RWPE2 (cell line): ENCODE results near the gene FOXP2.

Experiments
- ATAC-seq: fragments of 200-7000 bp; cut with Tn5 transposase; 3 replicates; pipeline ENCODE4 v1.9.1; 2021; ENCODE audit warnings: low read depth
- DNase-seq: peaks from one replicate; pipeline ENCODE4 v3.0.0-alpha.2; 2020; ENCODE audit warnings: low spot score
- H3K27ac ChIP-seq: fragments of 450-650 bp; 2 replicates; pipeline ENCODE4 v1.5.1; 2017; ENCODE audit warnings: mild to moderate bottlenecking; ENCODE audit not compliant: poor library complexity, severe bottlenecking
- H3K27me3 ChIP-seq: fragments of 250-450 bp; sonication (Bioruptor Pico); 2 replicates; pipeline ENCODE4 v1.5.1; 2021; ENCODE audit warnings: mild to moderate bottlenecking, moderate library complexity; ENCODE audit not compliant: insufficient read depth, poor library complexity, severe bottlenecking
- H3K36me3 ChIP-seq: fragments of 250-450 bp; sonication (Bioruptor Pico); 2 replicates; pipeline ENCODE4 v1.5.1; 2020; ENCODE audit warnings: low read depth, mild to moderate bottlenecking, moderate library complexity
- H3K4me1 ChIP-seq: fragments of 250-450 bp; sonication (Bioruptor Pico); 2 replicates; pipeline ENCODE4 v1.5.1; 2021; ENCODE audit warnings: mild to moderate bottlenecking, moderate library complexity; ENCODE audit not compliant: insufficient read depth, poor library complexity, severe bottlenecking
- H3K4me3 ChIP-seq: fragments of 250-450 bp; sonication (Bioruptor Pico); 2 replicates; pipeline ENCODE4 v1.5.1; 2021; ENCODE audit warnings: mild to moderate bottlenecking, moderate library complexity; ENCODE audit not compliant: severe bottlenecking
- H3K9me3 ChIP-seq: fragments of 250-450 bp; sonication (Bioruptor Pico); 2 replicates; pipeline ENCODE4 v1.5.1; 2021; ENCODE audit warnings: mild to moderate bottlenecking, moderate library complexity; ENCODE audit not compliant: severe bottlenecking
- CTCF ChIP-seq: fragments of 450-650 bp; IDR thresholded peaks from one replicate; pipeline ENCODE4 v1.5.1; 2017; ENCODE audit warnings: mild to moderate bottlenecking, moderate library complexity; ENCODE audit not compliant: poor library complexity, severe bottlenecking

Gene FOXP2

GRCh38 chr7:114472896-114473512 lies 58.4 kb downstream of the FOXP2 start:
- Histone ChIP-seq H3K27ac (no peak overlapping the region), H3K36me3 (no peaks in the 10 kb centered on the region), H3K27me3 (no peaks in the 10 kb centered on the region), H3K4me1 (no peaks in the 10 kb centered on the region), H3K4me3 (no peak overlapping the region), H3K9me3 (no peaks in the 10 kb centered on the region)
- no peak for ATAC-seq
- DNase-seq: no peak
- no peak for TF ChIP-seq CTCF

- no peaks in the 10 kb centered on the region for H3K36me3 ChIP-seq
- H3K4me3 ChIP-seq: no peak overlapping the region
- no peaks in the 10 kb centered on the region for H3K9me3 ChIP-seq
- ATAC-seq (no peak), DNase-seq (no peak)
- no peak for TF ChIP-seq CTCF
- H3K27ac ChIP-seq: no peak overlapping the region
- H3K27me3 ChIP-seq: no peaks in the 10 kb centered on the region
- no peaks in the 10 kb centered on the region for H3K4me1 ChIP-seq
Observed at GRCh38 chr7:114478384-114478783, 63.8 kb downstream of the FOXP2 start.

GRCh38 chr7:114481999-114482398 lies 67.4 kb downstream of the FOXP2 start:
- no peak for TF ChIP-seq CTCF
- H3K4me1 ChIP-seq: no peaks in the 10 kb centered on the region

GRCh38 chr7:114484226-114484625 lies 69.6 kb downstream of the FOXP2 start:
- ATAC-seq (no peak), DNase-seq (no peak)
- Histone ChIP-seq H3K27me3 (no peaks in the 10 kb centered on the region), H3K9me3 (peaks cover 2% of the 10 kb centered on the region), H3K4me3 (no peak overlapping the region), H3K27ac (no peak overlapping the region), H3K36me3 (no peaks in the 10 kb centered on the region), H3K4me1 (no peaks in the 10 kb centered on the region)
- TF ChIP-seq CTCF: no peak

More at GRCh38 chr7:114481999-114482398, 67.4 kb downstream of the FOXP2 start:
- ATAC-seq (0 out of 3 replicates have a peak, but pooled peaks have one; percentile 27), DNase-seq (no peak)
- H3K36me3 ChIP-seq: no peaks in the 10 kb centered on the region
- peaks cover 2% of the 10 kb centered on the region for H3K9me3 ChIP-seq
- H3K27me3 ChIP-seq: no peaks in the 10 kb centered on the region
- H3K27ac ChIP-seq: no peak overlapping the region
- H3K4me3 ChIP-seq: no peak overlapping the region

- DNase-seq: no peak
- TF ChIP-seq CTCF: no peak
- Histone ChIP-seq H3K27me3 (no peaks in the 10 kb centered on the region), H3K27ac (no peak overlapping the region), H3K9me3 (peaks cover 2% of the 10 kb centered on the region), H3K4me3 (no peak overlapping the region), H3K36me3 (no peaks in the 10 kb centered on the region), H3K4me1 (no peaks in the 10 kb centered on the region)
- ATAC-seq: no peak
Observed at GRCh38 chr7:114487174-114487573, 72.6 kb downstream of the FOXP2 start.
